Hair follicle dermal papilla cell (primary cell): ENCODE data around the gene MIS18BP1. TPM values are rescaled to one million over a fixed set of nuclear protein-coding genes. Genes with fewer than 3 reads are reported as not detected.

Source experiments
- small RNA-seq: library from RNA; depleted of rRNA; stranded (forward); fragments of <200 nt; gene quantifications from one replicate; pipeline ENCODE3, GENCODE V24; 2012
- total RNA-seq: library from RNA; depleted of rRNA; stranded (reverse); fragments of >200 nt; gene quantifications from 2 replicates; pipeline ENCODE4 v1.2.3, GENCODE V29; 2012

The MIS18BP1 gene
- total RNA-seq: 18.0 and 19.0 TPM in 2 replicates

GRCh38 chr14:45253070-45253753 lies at the start of gene MIS18BP1:
Gene MIS18BP1 (minus strand): TSS chr14:45253202. CDS start chr14:45247286, 5,916 bp downstream.

Small RNA genes within 50 kb of the gene (small RNA-seq; reads per million reads assigned to genes)
- gene RNU6-552P: not detected

Other genes starting within 250 kb of the MIS18BP1 start
- gene PRPF39, start 169.1 kb downstream of the MIS18BP1 start, total RNA-seq: 38.1 and 39.9 TPM in 2 replicates
- 15.6 and 16.6 TPM in 2 replicates for gene FKBP3, start 118.7 kb downstream of the MIS18BP1 start, total RNA-seq
- gene FANCM, start 117.3 kb downstream of the MIS18BP1 start, total RNA-seq: 3.8 and 5.5 TPM in 2 replicates